Urinary bladder (tissue), 4 donors: ENCODE measurements around the gene KMT2D. TPM values are rescaled to one million over a fixed set of nuclear protein-coding genes. Genes with fewer than 3 reads are reported as not detected.

Experiments used
- DNase-seq: peaks from one replicate; pipeline ENCODE4 v3.0.0-alpha.2; 2015; ENCODE audit errors: extremely low spot score
- H3K27ac ChIP-seq: one replicate; pipeline ENCODE4 v1.5.1; 2013; ENCODE audit warnings: low read depth, mild to moderate bottlenecking, moderate library complexity
- H3K36me3 ChIP-seq: one replicate; pipeline ENCODE4 v1.6.1; 2013; ENCODE audit warnings: mild to moderate bottlenecking, moderate library complexity; ENCODE audit not compliant: insufficient read depth
- H3K4me1 ChIP-seq: one replicate; pipeline ENCODE4 v1.6.1; 2013; ENCODE audit warnings: mild to moderate bottlenecking, moderate library complexity; ENCODE audit not compliant: insufficient read depth
- H3K4me3 ChIP-seq: one replicate; pipeline ENCODE4 v1.5.1; 2013; ENCODE audit warnings: low read depth, low read length
- WGBS: extraction: QIAGEN DNeasy Blood & Tissue Kit; methylation state at CpG from one replicate; pipeline ENCODE4 v1.1.7; 2013; 5-methylcytosine and 5-hydroxymethylcytosine counted together
- polyA plus RNA-seq: library from polyadenylated mRNA; stranded (reverse); fragments of 200-250 nt; gene quantifications from one replicate; pipeline ENCODE4 v1.2.3, GENCODE V29; 2013
- total RNA-seq: library from RNA; depleted of rRNA; stranded (reverse); fragments of >200 nt; gene quantifications from one replicate; pipeline ENCODE4 v1.2.3, GENCODE V29; 2014
- donor health status: healthy with polysubstance abuse.
- donor health status: healthy.

The KMT2D gene
- total and polyA plus RNA-seq, 2 donors, result 22.0 to 30.5 TPM

DNA sequence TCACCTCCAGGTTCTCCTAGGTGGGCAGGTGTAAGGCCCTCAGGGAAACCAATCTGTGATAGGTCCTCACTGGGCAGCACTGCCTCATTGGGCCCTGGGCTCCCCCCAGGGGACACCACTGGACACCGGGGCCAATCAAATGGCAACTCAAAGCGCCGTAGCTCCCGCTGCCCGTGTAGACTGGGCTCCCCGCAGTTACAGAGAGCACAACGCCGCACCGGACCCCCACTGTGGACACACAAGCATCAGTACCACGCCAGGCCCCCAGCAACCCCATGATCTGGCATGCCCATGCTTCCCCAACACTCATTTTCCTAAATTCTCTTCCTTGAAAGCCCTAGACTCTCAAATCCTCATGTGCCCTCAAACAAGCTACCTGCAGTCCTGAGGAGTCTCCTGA is 6.1 kb downstream of the KMT2D start:
- Histone ChIP-seq H3K4me3 (no peak overlapping the region), H3K4me1 (no peaks in the 10 kb centered on the region), H3K36me3 (peaks cover 10% of the 10 kb centered on the region), H3K27ac (no peak overlapping the region)
- WGBS, result 92% methylated on average over 10 of the region's 10 CpGs
- DNase-seq, result no peak

DNA sequence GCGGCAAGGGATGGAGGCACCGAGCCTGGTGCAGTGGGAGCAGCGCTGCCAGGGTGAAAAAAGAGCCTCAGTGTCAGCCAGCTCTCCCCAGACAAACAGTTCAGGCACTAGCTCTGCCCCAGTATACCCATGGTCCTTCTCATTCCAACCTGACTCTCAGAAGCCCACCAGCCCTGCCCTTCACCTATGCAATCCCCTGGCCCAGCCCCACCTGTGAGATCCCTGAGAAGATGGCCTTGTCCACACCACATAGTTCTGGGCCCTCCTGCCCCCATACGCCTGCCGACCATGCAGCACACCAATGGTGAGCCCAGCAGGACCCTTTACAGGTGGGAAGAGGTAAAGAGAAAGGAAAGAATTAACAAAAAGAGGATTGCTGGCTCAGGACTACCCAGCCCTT is 6.5 kb downstream of the KMT2D start:
- Histone ChIP-seq H3K4me3 (no peak overlapping the region), H3K27ac (no peak overlapping the region), H3K36me3 (peaks cover 10% of the 10 kb centered on the region), H3K4me1 (no peaks in the 10 kb centered on the region)
- WGBS, result 95% methylated on average over 5 of the region's 5 CpGs
- no peak for DNase-seq

DNA sequence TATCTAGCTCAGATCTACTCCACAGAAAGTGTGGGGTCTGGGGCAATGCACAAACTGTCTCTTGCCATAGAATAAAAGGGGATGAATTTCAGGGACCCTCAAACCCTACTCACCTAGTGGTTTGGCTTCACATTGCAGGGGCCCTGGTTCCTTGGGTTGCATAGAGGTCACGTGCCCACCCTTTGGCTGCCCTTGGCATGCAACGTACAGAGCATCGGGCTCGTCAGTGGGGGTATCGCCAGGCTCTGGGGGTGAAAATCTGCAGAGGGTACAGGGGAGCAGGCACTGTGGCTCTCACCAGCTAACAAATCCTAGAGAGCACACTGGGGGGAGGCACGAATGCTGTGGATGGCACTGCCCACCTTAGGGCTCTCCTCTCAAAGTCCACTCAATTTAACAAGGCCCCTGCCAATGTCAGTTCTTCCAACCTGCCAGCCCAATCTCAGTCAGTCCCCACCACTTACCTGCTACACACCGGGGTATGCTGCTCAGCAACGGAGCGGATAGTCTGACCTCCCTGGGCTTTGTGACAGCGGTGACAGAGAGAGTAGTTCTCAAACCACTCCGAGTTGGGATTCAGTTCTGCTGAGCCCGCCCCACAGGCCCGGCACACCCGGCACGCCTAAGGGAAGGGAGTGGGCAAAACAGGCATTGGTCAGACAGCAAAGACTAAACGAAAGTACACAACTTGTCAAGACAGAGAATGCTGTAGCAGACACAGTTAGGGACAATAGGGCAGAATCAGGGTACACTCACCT is 8.0 kb downstream of the KMT2D start:
- Histone ChIP-seq H3K27ac (no peak overlapping the region), H3K4me1 (no peaks in the 10 kb centered on the region), H3K36me3 (peaks cover 12% of the 10 kb centered on the region), H3K4me3 (no peak overlapping the region)
- 83% methylated on average over 16 of the region's 16 CpGs for WGBS
- no peak for DNase-seq

DNA sequence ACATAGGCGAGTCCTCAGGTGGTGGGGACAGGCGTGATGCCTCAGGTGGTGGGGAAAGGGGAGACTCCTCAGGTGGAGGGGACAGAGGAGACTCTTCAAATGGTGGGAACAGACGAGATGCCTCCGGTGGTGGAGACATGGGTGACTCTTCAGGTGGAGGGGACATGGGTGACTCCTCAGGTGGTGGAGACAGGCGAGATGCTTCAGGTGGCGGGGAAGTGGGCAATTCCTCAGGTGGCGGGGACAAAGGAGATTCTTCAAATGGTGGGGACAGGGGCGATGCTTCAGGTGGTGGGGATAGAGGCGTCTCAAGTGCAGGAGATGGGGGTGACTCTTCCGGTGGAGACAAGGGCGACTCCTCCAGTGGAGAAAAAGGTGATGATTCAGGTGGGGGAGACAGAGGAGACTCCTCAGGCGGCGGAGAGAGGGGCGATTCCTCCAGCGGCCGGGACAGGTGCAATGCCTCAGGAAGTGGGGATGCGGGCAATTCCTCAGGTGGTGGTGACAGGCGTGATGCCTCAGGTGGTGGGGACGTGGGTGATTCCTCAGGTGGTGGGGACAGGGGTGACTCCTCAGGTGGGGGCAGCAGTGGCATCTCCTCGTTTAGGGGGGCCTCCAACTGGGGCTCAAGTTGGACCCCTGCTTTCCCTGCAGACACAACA is 8.7 kb downstream of the KMT2D start:
- H3K36me3 ChIP-seq, result peaks cover 12% of the 10 kb centered on the region
- DNase-seq, result no peak
- no peak overlapping the region for H3K27ac ChIP-seq
- H3K4me1 ChIP-seq, result no peaks in the 10 kb centered on the region
- 87% methylated on average over 20 of the region's 20 CpGs for WGBS
- no peak overlapping the region for H3K4me3 ChIP-seq

DNA sequence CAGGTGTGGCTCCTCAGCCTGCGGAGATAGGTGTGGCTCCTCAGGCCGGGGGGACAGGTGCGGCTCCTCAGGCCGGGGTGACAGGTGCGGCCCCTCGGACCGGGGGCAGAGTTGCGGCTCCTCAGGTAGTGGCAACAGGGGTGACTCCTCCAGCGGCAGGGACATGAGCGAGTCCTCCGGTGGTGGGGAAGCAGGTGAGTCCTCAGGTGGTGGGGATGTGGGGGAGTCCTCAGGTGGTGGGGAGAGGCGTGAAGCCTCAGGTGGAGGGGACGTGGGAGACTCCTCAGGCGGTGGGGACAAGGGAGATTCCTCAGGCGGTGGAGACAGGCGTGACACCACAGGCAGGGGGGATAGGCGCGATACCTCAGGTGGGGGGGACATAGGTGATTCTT is 9.2 kb downstream of the KMT2D start:
- Histone ChIP-seq H3K27ac (no peak overlapping the region), H3K36me3 (peaks cover 12% of the 10 kb centered on the region), H3K4me1 (no peaks in the 10 kb centered on the region), H3K4me3 (no peak overlapping the region)
- whole genome bisulfite sequencing, result 95% methylated on average over 18 of the region's 18 CpGs
- DNase-seq, result no peak

DNA sequence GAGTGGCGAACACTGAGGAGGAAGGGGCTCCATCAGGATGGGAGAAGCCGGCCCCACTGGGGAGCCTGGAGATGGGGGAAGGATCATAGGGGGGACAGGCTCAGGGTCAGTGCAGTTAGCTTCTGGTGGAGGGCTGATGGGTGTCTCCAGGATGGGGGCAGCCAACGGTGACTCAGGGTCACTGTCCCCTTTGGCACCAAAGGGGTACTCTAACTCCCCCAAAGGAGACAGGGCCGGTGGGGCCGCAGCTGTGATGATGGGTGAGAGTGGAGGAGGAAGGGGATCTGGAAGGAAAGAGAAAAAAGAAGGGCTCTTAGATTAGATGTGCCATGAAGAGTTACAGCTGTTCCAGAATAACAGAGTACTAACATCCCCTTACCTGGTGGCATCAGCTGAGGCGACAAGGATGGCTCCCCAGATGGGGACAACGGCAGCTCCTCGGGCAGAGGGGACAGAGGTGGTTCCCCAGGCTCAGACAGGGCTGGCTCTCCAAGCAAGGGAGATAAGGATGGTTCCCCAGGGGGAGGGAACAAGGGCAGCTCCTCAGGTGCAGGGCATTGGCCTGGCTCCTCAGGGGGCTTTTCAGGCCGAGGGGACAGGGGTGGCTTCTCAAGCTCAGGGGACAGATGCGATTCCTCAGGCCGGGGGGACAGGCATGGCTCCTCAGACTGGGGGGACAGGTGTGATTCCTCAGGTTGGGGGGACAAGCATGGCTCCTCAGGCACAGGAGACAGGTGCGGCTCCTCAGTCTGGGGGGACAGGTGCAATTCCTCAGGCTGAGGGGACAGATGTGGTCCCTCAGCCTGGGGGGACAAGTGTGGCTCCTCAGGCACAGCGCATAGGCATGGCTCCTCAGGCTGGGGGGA is 9.9 kb downstream of the KMT2D start:
- DNase-seq, result no peak
- Histone ChIP-seq H3K4me1 (no peaks in the 10 kb centered on the region), H3K36me3 (peaks cover 17% of the 10 kb centered on the region), H3K27ac (no peak overlapping the region), H3K4me3 (no peak overlapping the region)
- 91% methylated on average over 13 of the region's 13 CpGs for WGBS

DNA sequence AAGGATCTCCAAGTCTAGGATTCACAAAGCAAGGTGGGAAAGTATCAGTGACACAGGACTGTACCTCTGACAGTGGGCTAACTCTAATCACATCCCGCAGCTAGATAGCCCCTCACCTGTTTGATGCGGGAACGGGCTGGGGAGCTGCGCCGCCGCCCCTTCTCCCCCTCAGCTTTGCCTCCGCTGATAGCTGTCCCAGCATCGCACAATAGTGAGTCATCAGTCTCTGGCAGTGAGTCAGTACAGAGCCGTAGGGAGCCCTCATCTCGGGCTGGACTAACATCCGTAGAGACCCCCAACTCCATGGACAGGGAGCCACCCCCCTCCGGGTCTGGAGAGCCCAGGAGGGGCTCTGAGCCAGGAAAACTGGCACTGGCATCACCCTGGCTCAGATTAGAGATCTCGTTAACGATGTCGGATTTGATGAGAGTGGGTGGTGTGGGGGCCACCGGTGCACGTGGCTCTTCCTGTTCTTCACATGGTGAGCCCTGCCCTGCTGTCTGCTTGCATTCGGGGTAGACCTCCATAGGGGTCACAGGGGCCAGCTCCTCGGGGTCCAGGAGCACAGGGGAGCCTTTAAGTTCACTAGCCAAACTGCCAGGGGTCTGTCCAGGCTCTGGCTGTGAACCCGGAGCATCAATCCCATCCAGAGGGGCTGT is 10.9 kb downstream of the KMT2D start:
- no peak for DNase-seq
- Histone ChIP-seq H3K4me3 (no peak overlapping the region), H3K36me3 (peaks cover 19% of the 10 kb centered on the region), H3K27ac (no peak overlapping the region), H3K4me1 (no peaks in the 10 kb centered on the region)
- WGBS, result 79% methylated on average over 20 of the region's 20 CpGs

DNA sequence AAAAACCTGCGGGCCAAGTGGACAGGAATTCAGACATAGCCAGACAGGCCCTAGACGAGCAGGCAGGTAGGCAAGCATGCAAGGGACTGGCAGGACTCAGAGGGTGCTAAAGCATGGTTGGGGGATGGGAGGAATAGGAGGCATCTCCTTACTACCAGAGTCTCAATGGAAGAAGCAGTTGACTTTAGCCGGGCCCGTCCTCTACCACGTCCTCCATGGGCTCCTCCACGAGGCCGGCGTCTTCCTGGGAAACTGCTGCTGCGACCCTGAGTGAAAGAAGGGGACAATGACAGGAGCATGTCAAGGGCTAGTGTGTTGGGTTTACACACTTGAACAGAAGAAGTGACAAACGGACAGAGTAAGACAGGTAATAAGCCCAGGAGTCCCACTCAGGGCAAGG is 11.6 kb downstream of the KMT2D start:
- Histone ChIP-seq H3K4me3 (no peak overlapping the region), H3K27ac (no peak overlapping the region), H3K36me3 (peaks cover 21% of the 10 kb centered on the region), H3K4me1 (no peaks in the 10 kb centered on the region)
- 92% methylated on average over 10 of the region's 10 CpGs for WGBS
- DNase-seq, result no peak

DNA sequence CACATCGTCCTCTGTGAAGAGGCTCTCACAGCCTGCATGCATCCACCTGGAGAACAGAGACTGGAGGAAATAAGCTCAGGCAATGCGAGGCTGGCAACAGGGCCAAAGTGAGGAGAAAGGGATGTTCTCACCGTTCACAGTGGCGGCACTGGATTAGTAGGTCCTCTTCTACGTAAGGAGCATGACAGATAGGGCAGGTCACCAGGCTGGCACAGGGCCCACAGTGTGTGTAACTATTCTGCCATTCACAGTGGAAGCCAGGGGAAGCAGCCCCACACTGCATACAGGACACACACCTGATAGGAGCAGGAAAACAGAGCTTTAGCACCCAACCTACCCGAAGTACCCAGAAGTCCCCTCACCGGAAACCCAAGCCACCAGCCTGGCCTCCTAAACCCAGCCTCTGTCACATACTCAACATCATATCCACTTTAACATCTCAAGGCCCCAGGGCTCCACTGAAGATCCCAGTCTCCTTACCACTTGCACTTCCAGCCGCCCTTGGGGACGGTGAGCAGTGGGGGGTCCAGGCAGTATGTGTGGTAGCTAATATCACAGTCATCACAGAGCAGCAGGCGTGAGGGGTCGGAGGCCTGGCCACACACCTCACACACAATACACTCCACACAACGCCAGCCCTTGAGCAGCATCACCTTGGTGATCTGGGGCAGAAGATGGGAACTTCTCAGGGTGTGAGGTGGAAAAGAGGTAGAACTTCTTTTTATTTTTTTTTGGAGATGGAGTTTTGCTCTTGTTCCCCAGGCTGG is 14.3 kb downstream of the KMT2D start:
- 92% methylated on average over 12 of the region's 12 CpGs for WGBS

DNA sequence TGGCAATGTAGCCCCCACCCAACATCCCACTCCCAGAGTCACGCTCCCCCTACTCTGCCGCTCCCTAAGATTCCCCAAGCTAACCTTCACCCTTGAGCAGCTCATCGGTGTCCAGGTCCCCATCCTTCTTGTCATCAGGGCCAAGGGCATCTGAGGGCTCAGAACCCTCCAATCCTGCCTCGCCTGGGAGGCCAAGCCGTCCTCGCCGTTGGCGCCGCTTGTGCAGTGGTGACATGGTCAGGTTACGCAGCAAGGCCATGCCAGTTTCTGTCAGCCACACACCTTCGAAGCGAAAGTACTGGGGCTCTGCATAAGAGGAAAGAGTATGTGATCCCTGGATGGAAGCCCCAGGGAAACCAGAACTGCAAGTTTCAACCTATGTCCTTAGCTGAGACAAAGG is 15.9 kb downstream of the KMT2D start:
- peaks cover 17% of the 10 kb centered on the region for H3K36me3 ChIP-seq
- H3K4me3 ChIP-seq, result no peak overlapping the region
- 96% methylated on average over 12 of the region's 12 CpGs for WGBS
- no peak overlapping the region for H3K27ac ChIP-seq
- H3K4me1 ChIP-seq, result no peaks in the 10 kb centered on the region
- DNase-seq, result no peak

More for the DNA sequence above, 14.3 kb downstream of the KMT2D start:
- Histone ChIP-seq H3K27ac (no peak overlapping the region), H3K4me3 (no peak overlapping the region), H3K4me1 (no peaks in the 10 kb centered on the region), H3K36me3 (peaks cover 20% of the 10 kb centered on the region)
- DNase-seq, result no peak

DNA sequence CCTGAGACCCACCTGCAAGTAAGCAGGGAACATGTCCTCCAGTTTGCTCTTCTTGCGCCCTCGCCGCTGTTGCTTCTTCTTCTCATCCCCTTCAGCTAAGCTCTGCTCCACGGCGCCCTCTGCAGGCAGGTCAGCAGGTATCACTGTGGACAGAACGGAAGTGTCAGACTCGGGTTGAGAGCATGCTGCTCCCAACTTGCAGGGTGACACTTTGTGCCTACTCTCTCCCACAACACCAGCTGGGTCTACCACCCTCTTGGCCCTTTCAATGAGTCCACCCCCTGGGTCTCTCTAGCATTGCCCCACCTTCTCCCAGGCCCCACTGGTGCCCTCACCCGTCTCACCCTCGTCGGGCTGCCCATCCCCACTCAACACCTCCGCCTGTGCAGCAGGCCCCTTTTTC is 16.7 kb downstream of the KMT2D start:
- Histone ChIP-seq H3K36me3 (peaks cover 17% of the 10 kb centered on the region), H3K4me1 (no peaks in the 10 kb centered on the region), H3K4me3 (no peak overlapping the region), H3K27ac (no peak overlapping the region)
- no peak for DNase-seq
- WGBS, result 57% methylated on average over 11 of the region's 11 CpGs

DNA sequence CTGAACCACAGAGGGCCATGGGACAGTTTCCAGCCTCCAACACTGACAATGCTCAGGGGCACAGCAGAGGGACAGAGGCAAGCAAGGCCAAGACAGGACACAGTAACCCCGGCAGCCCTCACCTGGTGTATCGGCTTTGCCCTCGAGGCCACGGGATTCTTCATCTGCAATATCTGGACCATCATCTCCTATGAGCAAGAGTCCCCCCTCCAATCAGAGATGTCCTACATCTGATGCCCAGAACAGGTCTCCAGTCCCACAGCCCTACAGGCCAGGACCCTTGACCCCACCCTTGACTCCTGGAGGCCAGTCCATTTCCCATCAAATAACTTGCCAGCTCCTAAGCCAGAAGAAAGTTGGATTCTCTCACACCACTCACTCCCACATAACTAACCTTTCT is 17.4 kb downstream of the KMT2D start:
- Histone ChIP-seq H3K4me1 (no peaks in the 10 kb centered on the region), H3K36me3 (peaks cover 20% of the 10 kb centered on the region), H3K4me3 (no peak overlapping the region), H3K27ac (no peak overlapping the region)
- DNase-seq, result no peak
- 93% methylated on average over 4 of the region's 4 CpGs for WGBS
